HepG2 (cell line): Measurements from ENCODE around the gene CASS4. TPM values are rescaled to one million over a fixed set of nuclear protein-coding genes. Genes with fewer than 3 reads are reported as not detected.

Experiments used
- ARID5B ChIP-seq: IDR thresholded peaks from 2 replicates; pipeline ENCODE4 v1.4.0; 2020; ENCODE audit warnings: mild to moderate bottlenecking, missing genetic modification reagents
- CENPX ChIP-seq: sonication (generic); formaldehyde crosslinking; IDR thresholded peaks from 2 replicates; pipeline ENCODE4 v1.9.0; 2021; ENCODE audit warnings: mild to moderate bottlenecking, missing genetic modification reagents, moderate library complexity
- DZIP1 ChIP-seq: sonication (generic); formaldehyde crosslinking; IDR thresholded peaks from 2 replicates; pipeline ENCODE4 v1.5.0; 2020; ENCODE audit warnings: mild to moderate bottlenecking, missing genetic modification reagents
- HNRNPK ChIP-seq: fragments of 200-400 bp; formaldehyde crosslinking; IDR thresholded peaks from 2 replicates; pipeline ENCODE4 v1.6.1; 2018; ENCODE audit warnings: low read length, low read depth, moderate library complexity, mild to moderate bottlenecking; ENCODE audit not compliant: poor library complexity, severe bottlenecking
- LRRFIP1 ChIP-seq: sonication (generic); formaldehyde crosslinking; conservative IDR thresholded peaks from 2 replicates; pipeline ENCODE4 v1.4.0; 2020; ENCODE audit warnings: missing genetic modification reagents
- MEIS1 ChIP-seq: sonication (generic); formaldehyde crosslinking; IDR thresholded peaks from 2 replicates; pipeline ENCODE4 v1.9.0; 2021; ENCODE audit warnings: mild to moderate bottlenecking, missing genetic modification reagents, moderate library complexity, borderline replicate concordance
- RFX3 ChIP-seq: IDR thresholded peaks from 2 replicates; pipeline ENCODE4 v1.6.1; 2016; ENCODE audit warnings: missing biosample characterization, missing genetic modification reagents
- SIN3B ChIP-seq: fragments of 150-350 bp; IDR thresholded peaks from 2 replicates; pipeline ENCODE4 v1.6.1; 2014; ENCODE audit warnings: low read length
- SRSF4 ChIP-seq: fragments of 200-400 bp; formaldehyde crosslinking; IDR thresholded peaks from one replicate; pipeline ENCODE4 v1.6.1; 2018; ENCODE audit warnings: mild to moderate bottlenecking, low read depth, low read length, moderate library complexity; ENCODE audit not compliant: poor library complexity, severe bottlenecking
- TCF12 ChIP-seq, 2 experiments: fragments of 450-650 bp in 1 of 2; sonication (generic) in 1 of 2; formaldehyde crosslinking in 1 of 2; IDR thresholded peaks; 2 replicates each; pipeline versions ENCODE4 v1.6.1 to v1.8.0; 2017 to 2022; ENCODE audit warnings: antibody characterized with exemption in 1 of 2, mild to moderate bottlenecking in 1 of 2, missing genetic modification reagents in 1 of 2, moderate library complexity in 1 of 2
- TMF1 ChIP-seq: sonication (generic); formaldehyde crosslinking; IDR thresholded peaks from 2 replicates; pipeline ENCODE4 v1.8.1; 2022; ENCODE audit warnings: low read depth, missing genetic modification reagents
- ZNF292 ChIP-seq: sonication (generic); formaldehyde crosslinking; IDR thresholded peaks from 2 replicates; pipeline ENCODE4 v1.8.1; 2022; ENCODE audit warnings: mild to moderate bottlenecking, low read depth, missing genetic modification reagents, borderline replicate concordance
- ZNF574 ChIP-seq: sonication (generic); formaldehyde crosslinking; IDR thresholded peaks from 2 replicates; pipeline ENCODE4 v1.4.0; 2020; ENCODE audit warnings: missing genetic modification reagents
- polyA plus RNA-seq, 8 experiments: library from polyadenylated mRNA; depleted of rRNA in 3 of 8; stranded (reverse) in 7 of 8; unstranded in 1 of 8; fragments of >200 nt; fragmentation: Illumina TruSeq in 4 of 8; extraction: Trizol in 4 of 8; gene quantifications; 2 replicates each; pipeline versions ENCODE4 v1.2.1 to v1.2.3, GENCODE V29; 2011 to 2016; ENCODE audit warnings: low read depth in 4 of 8, missing spikeins in 1 of 8, mixed read lengths in 1 of 8; ENCODE audit not compliant: insufficient read depth in 1 of 8
- total RNA-seq, 5 experiments: library from RNA; depleted of rRNA; stranded (reverse); fragments of >200 nt; fragmentation: Illumina TruSeq; extraction: Trizol; gene quantifications; 2 replicates each; pipeline ENCODE4 v1.2.3, GENCODE V29; 2016; ENCODE audit warnings: low read depth in 1 of 5

The CASS4 gene
- total and polyA plus RNA-seq, 2 of the 13 experiments (the other 11 are each of a cell fraction or from before 2014, with no cell fraction given): 0.17 to 0.49 TPM

- TF ChIP-seq ZNF574 (CRISPR knock-in tag) (no peak), TMF1 (CRISPR knock-in tag) (no peak), CENPX (CRISPR knock-in tag) (no peak), LRRFIP1 (CRISPR knock-in tag) (no peak), DZIP1 (no peak), SRSF4 (no peak), TCF12 (IDR thresholded peaks at IDR 0.05) (no peak), TCF12 (CRISPR knock-in tag; IDR thresholded peaks at IDR 0.05) (no peak), ARID5B (CRISPR knock-in tag) (peak; percentile 29; the same call in 1 of the 2 replicates), RFX3 (CRISPR knock-in tag) (no peak), ZNF292 (CRISPR knock-in tag) (no peak), HNRNPK (no peak), SIN3B (0 out of 2 replicates have a peak, but pooled peaks have one; percentile 45), MEIS1 (CRISPR knock-in tag) (no peak)
Observed at GRCh38 chr20:56400001-56400640, 11.9 kb upstream of the CASS4 start (continued).
